ENCODE measurements around the gene LCN10. TPM values are rescaled to one million over a fixed set of nuclear protein-coding genes. Genes with fewer than 3 reads are reported as not detected.

Gene LCN10
- total and polyA plus RNA-seq, 7 donors: 1.2 to 9.2 (median 2.1) TPM

DNA sequence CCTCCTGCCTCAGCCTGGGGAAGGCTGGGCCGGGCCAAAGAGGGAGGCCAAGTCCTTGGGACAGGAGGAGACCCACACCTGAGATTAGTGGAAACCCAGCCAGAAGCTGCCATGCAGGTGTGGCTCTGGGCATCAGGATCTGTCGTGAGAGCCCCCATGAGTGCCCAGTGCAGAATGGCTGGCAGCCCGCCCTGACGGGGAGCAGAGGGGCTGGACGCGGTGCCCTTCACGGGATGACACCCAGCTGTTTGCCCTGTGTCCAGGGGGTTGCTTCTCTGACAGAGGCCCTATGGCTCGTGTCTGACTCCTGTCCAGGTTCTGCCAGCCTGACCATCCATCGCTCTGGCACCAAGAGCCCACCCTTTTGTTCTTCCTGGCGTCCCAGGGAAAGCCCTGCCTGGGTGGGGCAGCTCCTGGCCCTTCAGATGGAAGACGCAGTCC lies 21.8 kb downstream of the LCN10 start:
- 68 to 79% methylated on average over 11 of the region's 11 CpGs for WGBS, 2 donors

DNA sequence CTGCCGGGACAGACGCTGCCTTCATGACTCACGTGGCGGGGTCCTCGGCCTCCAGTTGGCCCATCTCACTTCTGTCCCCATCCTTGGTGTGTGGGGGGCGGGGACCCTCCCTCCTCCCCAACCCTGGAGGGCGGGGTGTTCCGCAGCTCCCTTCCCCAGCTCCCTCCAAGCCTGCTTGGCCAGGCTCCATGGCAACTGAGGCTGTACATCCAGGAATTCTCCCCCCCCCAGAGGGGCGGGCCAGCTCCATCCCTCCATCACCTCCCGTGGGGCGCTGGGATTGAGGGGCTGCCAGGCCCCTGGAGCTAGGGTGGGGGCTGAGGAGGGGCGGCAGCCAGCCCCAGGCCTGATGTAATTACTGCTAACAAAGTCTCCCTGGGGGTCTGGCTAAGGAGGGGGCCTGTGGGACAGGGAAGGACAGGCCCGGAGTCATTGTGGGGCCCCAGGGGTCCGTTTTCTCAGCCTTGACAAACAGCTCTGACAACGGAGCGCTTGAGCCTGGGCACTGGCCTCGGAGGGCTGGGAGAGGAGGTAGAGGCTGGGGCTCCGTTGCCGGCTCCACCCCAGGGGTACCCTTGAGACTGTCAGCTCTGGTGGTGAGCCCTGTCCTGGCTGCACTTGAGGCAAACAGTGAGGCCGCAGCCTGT lies 22.4 kb downstream of the LCN10 start:
- Histone ChIP-seq H3K4me1 (peaks cover 0 to 50% (median 31%) of the 10 kb centered on the region in 4 donors), H3K27ac (peak overlapping the region; percentile 42 to 74 (median 58))
- peak; percentile 84 for DNase-seq

More for the DNA sequence above, 21.8 kb downstream of the LCN10 start:
- TF ChIP-seq POLR2A (IDR thresholded peaks at IDR 0.05) (no peak), CTCF (IDR thresholded peaks at IDR 0.05) (no peak), EP300 (IDR thresholded peaks at IDR 0.05) (no peak), POLR2AphosphoS5 (IDR thresholded peaks at IDR 0.05) (no peak)
- Histone ChIP-seq H3K4me1 (peaks cover 0 to 56% (median 36%) of the 10 kb centered on the region in 4 donors), H3K27me3 (no peaks in the 10 kb centered on the region), H3K4me3 (no peak overlapping the region), H3K27ac (peak overlapping the region; percentile 42 to 74 (median 58)), H3K36me3 (peaks cover 30 to 47% (median 32%) of the 10 kb centered on the region in 4 donors), H3K9me3 (no peaks in the 10 kb centered on the region)
- DNase-seq: no peak
- intact Hi-C loops (cut with DNase I): no loop called here

DNA sequence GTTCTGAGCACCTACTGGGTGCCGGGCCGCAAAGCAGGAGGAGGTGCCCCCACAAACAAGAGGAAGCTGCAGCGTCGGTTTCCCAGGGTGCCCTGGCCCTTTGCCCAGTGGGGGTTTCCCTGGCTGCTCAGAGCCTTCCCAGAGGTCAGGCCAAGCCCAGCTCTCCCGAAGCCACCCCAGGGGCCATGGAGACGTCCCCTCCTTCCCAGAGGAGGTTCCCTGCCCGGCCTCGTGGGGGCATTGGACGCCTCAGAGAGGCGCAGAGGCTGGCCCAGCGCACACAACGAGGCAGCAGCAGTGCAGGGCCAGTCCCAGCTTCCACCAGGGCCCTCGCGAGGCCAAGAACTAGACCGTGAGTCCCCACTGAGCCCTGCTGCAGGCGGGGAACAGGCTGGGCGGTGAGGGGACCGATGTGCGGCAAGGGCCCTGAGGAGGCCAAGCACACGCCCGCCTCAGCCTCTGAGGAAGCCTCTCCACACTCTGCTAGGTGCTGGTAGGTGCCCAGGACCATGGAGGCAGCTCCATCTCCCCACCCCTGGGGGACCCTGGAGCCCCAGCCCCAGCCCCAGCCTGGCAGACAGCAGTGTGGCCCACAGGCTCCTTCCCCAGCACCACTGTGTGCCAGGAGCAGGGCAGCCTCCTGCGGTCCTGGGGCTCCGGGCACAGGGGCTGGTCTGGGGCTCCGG lies 23.4 kb downstream of the LCN10 start:
- H3K4me1 ChIP-seq: peaks cover 0 to 47% (median 27%) of the 10 kb centered on the region in 4 donors
- H3K36me3 ChIP-seq: peaks cover 17 to 31% (median 23%) of the 10 kb centered on the region in 4 donors
- no peak overlapping the region for H3K4me3 ChIP-seq
- H3K27ac ChIP-seq: peak overlapping the region in 3 of 4 donors; percentile 32 to 74 (median 73)
- no peaks in the 10 kb centered on the region for H3K27me3 ChIP-seq
- intact Hi-C loops (cut with DNase I): no loop called here
- TF ChIP-seq POLR2A (IDR thresholded peaks at IDR 0.05) (no peak), EP300 (IDR thresholded peaks at IDR 0.05) (no peak), POLR2AphosphoS5 (IDR thresholded peaks at IDR 0.05) (no peak), CTCF (IDR thresholded peaks at IDR 0.05) (no peak)
- WGBS, 2 donors: 16 to 54% methylated on average over 24 of the region's 24 CpGs
- no peak for DNase-seq
- no peaks in the 10 kb centered on the region for H3K9me3 ChIP-seq

More for the DNA sequence above, 22.4 kb downstream of the LCN10 start:
- Histone ChIP-seq H3K27me3 (no peaks in the 10 kb centered on the region), H3K4me3 (peak overlapping the region in 1 of 4 donors; percentile 4), H3K9me3 (no peaks in the 10 kb centered on the region), H3K36me3 (peaks cover 26 to 42% (median 28%) of the 10 kb centered on the region in 4 donors)
- 25 to 57% methylated on average over 20 of the region's 20 CpGs for WGBS, 2 donors
- intact Hi-C loops (cut with DNase I): no loop called here
- TF ChIP-seq POLR2AphosphoS5 (IDR thresholded peaks at IDR 0.05) (peak in 1 of 4 donors; percentile 23), POLR2A (IDR thresholded peaks at IDR 0.05) (no peak)

DNA sequence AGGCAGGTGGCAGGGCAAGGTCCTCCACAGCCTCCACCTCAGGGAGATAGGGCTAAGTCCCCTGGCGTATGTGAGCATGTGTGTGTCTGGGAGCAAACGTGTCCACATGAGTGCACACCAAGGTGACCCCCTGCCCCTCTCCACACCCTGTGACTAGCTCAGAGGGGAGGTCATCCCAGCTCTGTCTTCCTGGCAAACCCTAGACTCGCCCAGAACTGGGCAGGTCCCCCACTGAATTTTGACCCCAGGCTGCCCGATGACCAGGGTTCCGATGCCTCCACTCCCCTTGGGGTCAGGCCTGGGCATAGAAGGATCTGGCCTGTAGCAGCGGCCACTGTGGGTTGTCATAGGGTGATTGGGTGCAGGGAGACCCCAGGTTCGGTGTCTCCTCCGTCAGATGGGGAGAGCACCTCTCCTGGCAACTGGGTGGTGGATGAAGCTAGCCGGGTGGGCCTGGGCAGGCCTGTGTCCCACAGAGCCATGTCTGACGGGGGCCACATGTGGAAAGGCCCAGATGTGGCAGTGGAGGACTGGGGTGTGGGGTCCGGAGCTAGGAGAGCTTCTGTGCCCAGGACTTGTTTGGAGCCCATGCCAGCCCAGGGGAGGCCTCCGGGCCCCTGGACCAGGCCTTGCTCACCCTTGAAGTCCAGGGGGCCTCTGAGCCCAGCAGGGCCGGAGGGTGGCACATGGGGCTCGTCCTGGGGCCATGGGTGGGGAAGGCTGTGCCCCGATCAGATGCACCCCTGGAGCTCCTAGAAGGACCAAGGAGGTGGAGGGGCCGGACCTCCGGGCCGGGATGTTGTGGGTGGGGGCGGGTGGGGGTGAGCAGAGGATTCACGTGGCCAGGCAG lies 24.2 kb downstream of the LCN10 start:
- Histone ChIP-seq H3K27me3 (peaks cover 0 to 3% (median 3%) of the 10 kb centered on the region in 3 donors), H3K4me1 (peaks cover 0 to 46% (median 29%) of the 10 kb centered on the region in 4 donors), H3K9me3 (no peaks in the 10 kb centered on the region), H3K36me3 (peaks cover 9 to 23% (median 16%) of the 10 kb centered on the region in 4 donors), H3K27ac (peak overlapping the region in 2 of 4 donors; percentile 32 to 74), H3K4me3 (no peak overlapping the region)
- WGBS, 2 donors: 30 to 70% methylated on average over 20 of the region's 20 CpGs
- intact Hi-C loops (cut with DNase I): no loop called here
- no peak for DNase-seq
- TF ChIP-seq POLR2AphosphoS5 (IDR thresholded peaks at IDR 0.05) (no peak), CTCF (IDR thresholded peaks at IDR 0.05) (no peak), POLR2A (IDR thresholded peaks at IDR 0.05) (no peak), EP300 (IDR thresholded peaks at IDR 0.05) (no peak)
